SK-N-SH treated with all-trans-retinoic acid at 6 μM for 48 hours (cell line): Measurements from ENCODE around the gene FOXE1.

ENCODE experiments used
- ATAC-seq: fragments of 200-7000 bp; cut with Tn5 transposase; 3 replicates; pipeline ENCODE4 v1.9.1; 2020; ENCODE audit warnings: mild to moderate bottlenecking, moderate library complexity
- BACH2 ChIP-seq: fragments of 250-450 bp; sonication (Bioruptor Pico); IDR thresholded peaks from 2 replicates; pipeline ENCODE4 v1.9.0; 2021; ENCODE audit warnings: mild to moderate bottlenecking, borderline replicate concordance
- CSDC2 ChIP-seq: fragments of 250-450 bp; sonication (Bioruptor Pico); IDR thresholded peaks from 2 replicates; pipeline ENCODE4 v1.5.0; 2020; ENCODE audit warnings: mild to moderate bottlenecking, moderate library complexity
- GLIS3 ChIP-seq: fragments of 250-450 bp; sonication (Bioruptor Pico); IDR thresholded peaks from 2 replicates; pipeline ENCODE4 v1.5.0; 2020; ENCODE audit warnings: mild to moderate bottlenecking, moderate library complexity
- ISL1 ChIP-seq: fragments of 250-450 bp; sonication (Bioruptor Pico); IDR thresholded peaks from 2 replicates; pipeline ENCODE4 v2.1.2; 2022; ENCODE audit warnings: mild to moderate bottlenecking, moderate library complexity
- OSR1 ChIP-seq: fragments of 250-450 bp; sonication (Bioruptor Pico); IDR thresholded peaks from 2 replicates; pipeline ENCODE4 v1.8.0; 2022; ENCODE audit warnings: moderate library complexity, mild to moderate bottlenecking, inconsistent platforms
- PPARA ChIP-seq: fragments of 250-450 bp; sonication (Bioruptor Pico); IDR thresholded peaks from 2 replicates; pipeline ENCODE4 v1.5.0; 2020; ENCODE audit warnings: mild to moderate bottlenecking, borderline replicate concordance
- RARB ChIP-seq: fragments of 250-450 bp; sonication (Bioruptor Pico); IDR thresholded peaks from 2 replicates; pipeline ENCODE4 v1.8.0; 2021; ENCODE audit warnings: mild to moderate bottlenecking, moderate library complexity
- TCF4 ChIP-seq: fragments of 250-450 bp; sonication (Bioruptor Pico); IDR thresholded peaks from 2 replicates; pipeline ENCODE4 v1.8.0; 2021; ENCODE audit warnings: mild to moderate bottlenecking, moderate library complexity, borderline replicate concordance
- TOX ChIP-seq: fragments of 250-450 bp; sonication (Bioruptor Pico); IDR thresholded peaks from 2 replicates; pipeline ENCODE4 v1.8.0; 2021; ENCODE audit warnings: mild to moderate bottlenecking, moderate library complexity, borderline replicate concordance
- ZFP3 ChIP-seq: fragments of 250-450 bp; sonication (Bioruptor Pico); IDR thresholded peaks from 2 replicates; pipeline ENCODE4 v1.5.0; 2020; ENCODE audit warnings: mild to moderate bottlenecking, moderate library complexity
- ZFP30 ChIP-seq: fragments of 450-650 bp; formaldehyde crosslinking; IDR thresholded peaks from 2 replicates; pipeline ENCODE4 v1.5.0; 2022; ENCODE audit warnings: mild to moderate bottlenecking, moderate library complexity
- ZNF565 ChIP-seq: fragments of 450-650 bp; formaldehyde crosslinking; conservative IDR thresholded peaks from 2 replicates; pipeline ENCODE4 v1.5.0; 2020; ENCODE audit warnings: low read depth, mild to moderate bottlenecking, moderate library complexity
- ZNF70 ChIP-seq: fragments of 450-650 bp; formaldehyde crosslinking; IDR thresholded peaks from 2 replicates; pipeline ENCODE4 v1.5.0; 2020; ENCODE audit warnings: mild to moderate bottlenecking, moderate library complexity
- ZNF8 ChIP-seq: fragments of 450-650 bp; formaldehyde crosslinking; IDR thresholded peaks from 2 replicates; pipeline ENCODE4 v1.5.0; 2020; ENCODE audit warnings: mild to moderate bottlenecking, moderate library complexity
- TF ChIP-seq, protein P1 (sequence below): fragments of 250-450 bp; sonication (Bioruptor Pico); IDR thresholded peaks from 2 replicates; pipeline ENCODE4 v1.5.0; 2020; ENCODE audit warnings: mild to moderate bottlenecking, moderate library complexity
- TF ChIP-seq, protein P2 (sequence below): fragments of 250-450 bp; sonication (Bioruptor Pico); IDR thresholded peaks from 2 replicates; pipeline ENCODE4 v1.5.1; 2021; ENCODE audit warnings: mild to moderate bottlenecking, moderate library complexity
- TF ChIP-seq, protein P3 (sequence below): fragments of 250-450 bp; sonication (Bioruptor Pico); IDR thresholded peaks from 2 replicates; pipeline ENCODE4 v1.8.0; 2020; ENCODE audit warnings: mild to moderate bottlenecking, moderate library complexity, borderline replicate concordance
- TF ChIP-seq, protein P4 (sequence below): fragments of 250-450 bp; sonication (Bioruptor Pico); IDR thresholded peaks from 2 replicates; pipeline ENCODE4 v1.8.0; 2021; ENCODE audit warnings: low read depth, mild to moderate bottlenecking, moderate library complexity, borderline replicate concordance
- TF ChIP-seq, protein P5 (sequence below): fragments of 250-450 bp; sonication (Bioruptor Pico); IDR thresholded peaks from 2 replicates; pipeline ENCODE4 v1.5.1; 2020; ENCODE audit warnings: low read depth, mild to moderate bottlenecking, moderate library complexity

Gene FOXE1

DNA sequence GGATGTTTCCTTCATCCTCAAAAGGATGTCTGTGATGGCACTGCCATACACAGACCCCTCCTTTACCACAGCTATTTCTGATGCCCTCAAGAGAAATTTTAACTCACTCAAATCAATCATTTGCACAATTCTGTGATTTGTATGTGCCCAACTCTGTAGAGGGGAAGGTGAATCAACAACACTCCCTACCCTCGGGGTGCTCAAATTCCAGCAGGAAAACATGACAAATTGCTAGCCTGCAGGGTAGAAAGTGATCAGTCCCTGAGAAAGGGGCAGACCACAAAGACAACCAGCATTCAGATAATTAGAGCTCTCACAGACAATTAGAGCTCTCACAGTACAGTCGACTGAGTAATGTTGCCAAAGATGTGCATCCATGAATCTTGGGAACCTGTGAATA, 45.3 kb upstream of the FOXE1 start:
- ATAC-seq: no peak
- TF ChIP-seq ZNF8 (CRISPR knock-in tag) (no peak), BACH2 (CRISPR knock-in tag) (no peak), CSDC2 (CRISPR knock-in tag) (no peak), ZNF565 (no peak), ISL1 (CRISPR knock-in tag) (no peak), ZNF70 (CRISPR knock-in tag) (no peak), RARB (no peak), TCF4 (CRISPR knock-in tag) (no peak)
- TF ChIP-seq, protein P1, sequence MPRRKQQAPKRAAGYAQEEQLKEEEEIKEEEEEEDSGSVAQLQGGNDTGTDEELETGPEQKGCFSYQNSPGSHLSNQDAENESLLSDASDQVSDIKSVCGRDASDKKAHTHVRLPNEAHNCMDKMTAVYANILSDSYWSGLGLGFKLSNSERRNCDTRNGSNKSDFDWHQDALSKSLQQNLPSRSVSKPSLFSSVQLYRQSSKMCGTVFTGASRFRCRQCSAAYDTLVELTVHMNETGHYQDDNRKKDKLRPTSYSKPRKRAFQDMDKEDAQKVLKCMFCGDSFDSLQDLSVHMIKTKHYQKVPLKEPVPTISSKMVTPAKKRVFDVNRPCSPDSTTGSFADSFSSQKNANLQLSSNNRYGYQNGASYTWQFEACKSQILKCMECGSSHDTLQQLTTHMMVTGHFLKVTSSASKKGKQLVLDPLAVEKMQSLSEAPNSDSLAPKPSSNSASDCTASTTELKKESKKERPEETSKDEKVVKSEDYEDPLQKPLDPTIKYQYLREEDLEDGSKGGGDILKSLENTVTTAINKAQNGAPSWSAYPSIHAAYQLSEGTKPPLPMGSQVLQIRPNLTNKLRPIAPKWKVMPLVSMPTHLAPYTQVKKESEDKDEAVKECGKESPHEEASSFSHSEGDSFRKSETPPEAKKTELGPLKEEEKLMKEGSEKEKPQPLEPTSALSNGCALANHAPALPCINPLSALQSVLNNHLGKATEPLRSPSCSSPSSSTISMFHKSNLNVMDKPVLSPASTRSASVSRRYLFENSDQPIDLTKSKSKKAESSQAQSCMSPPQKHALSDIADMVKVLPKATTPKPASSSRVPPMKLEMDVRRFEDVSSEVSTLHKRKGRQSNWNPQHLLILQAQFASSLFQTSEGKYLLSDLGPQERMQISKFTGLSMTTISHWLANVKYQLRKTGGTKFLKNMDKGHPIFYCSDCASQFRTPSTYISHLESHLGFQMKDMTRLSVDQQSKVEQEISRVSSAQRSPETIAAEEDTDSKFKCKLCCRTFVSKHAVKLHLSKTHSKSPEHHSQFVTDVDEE (CRISPR knock-in tag): no peak
- TF ChIP-seq, protein P2, sequence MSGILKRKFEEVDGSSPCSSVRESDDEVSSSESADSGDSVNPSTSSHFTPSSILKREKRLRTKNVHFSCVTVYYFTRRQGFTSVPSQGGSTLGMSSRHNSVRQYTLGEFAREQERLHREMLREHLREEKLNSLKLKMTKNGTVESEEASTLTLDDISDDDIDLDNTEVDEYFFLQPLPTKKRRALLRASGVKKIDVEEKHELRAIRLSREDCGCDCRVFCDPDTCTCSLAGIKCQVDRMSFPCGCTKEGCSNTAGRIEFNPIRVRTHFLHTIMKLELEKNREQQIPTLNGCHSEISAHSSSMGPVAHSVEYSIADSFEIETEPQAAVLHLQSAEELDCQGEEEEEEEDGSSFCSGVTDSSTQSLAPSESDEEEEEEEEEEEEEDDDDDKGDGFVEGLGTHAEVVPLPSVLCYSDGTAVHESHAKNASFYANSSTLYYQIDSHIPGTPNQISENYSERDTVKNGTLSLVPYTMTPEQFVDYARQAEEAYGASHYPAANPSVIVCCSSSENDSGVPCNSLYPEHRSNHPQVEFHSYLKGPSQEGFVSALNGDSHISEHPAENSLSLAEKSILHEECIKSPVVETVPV (CRISPR knock-in tag): no peak
- TF ChIP-seq, protein P3, sequence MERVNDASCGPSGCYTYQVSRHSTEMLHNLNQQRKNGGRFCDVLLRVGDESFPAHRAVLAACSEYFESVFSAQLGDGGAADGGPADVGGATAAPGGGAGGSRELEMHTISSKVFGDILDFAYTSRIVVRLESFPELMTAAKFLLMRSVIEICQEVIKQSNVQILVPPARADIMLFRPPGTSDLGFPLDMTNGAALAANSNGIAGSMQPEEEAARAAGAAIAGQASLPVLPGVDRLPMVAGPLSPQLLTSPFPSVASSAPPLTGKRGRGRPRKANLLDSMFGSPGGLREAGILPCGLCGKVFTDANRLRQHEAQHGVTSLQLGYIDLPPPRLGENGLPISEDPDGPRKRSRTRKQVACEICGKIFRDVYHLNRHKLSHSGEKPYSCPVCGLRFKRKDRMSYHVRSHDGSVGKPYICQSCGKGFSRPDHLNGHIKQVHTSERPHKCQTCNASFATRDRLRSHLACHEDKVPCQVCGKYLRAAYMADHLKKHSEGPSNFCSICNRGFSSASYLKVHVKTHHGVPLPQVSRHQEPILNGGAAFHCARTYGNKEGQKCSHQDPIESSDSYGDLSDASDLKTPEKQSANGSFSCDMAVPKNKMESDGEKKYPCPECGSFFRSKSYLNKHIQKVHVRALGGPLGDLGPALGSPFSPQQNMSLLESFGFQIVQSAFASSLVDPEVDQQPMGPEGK (CRISPR knock-in tag): no peak
- TF ChIP-seq, protein P4, sequence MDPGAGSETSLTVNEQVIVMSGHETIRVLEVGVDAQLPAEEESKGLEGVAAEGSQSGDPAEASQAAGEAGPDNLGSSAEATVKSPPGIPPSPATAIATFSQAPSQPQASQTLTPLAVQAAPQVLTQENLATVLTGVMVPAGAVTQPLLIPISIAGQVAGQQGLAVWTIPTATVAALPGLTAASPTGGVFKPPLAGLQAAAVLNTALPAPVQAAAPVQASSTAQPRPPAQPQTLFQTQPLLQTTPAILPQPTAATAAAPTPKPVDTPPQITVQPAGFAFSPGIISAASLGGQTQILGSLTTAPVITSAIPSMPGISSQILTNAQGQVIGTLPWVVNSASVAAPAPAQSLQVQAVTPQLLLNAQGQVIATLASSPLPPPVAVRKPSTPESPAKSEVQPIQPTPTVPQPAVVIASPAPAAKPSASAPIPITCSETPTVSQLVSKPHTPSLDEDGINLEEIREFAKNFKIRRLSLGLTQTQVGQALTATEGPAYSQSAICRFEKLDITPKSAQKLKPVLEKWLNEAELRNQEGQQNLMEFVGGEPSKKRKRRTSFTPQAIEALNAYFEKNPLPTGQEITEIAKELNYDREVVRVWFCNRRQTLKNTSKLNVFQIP (CRISPR knock-in tag): no peak

DNA sequence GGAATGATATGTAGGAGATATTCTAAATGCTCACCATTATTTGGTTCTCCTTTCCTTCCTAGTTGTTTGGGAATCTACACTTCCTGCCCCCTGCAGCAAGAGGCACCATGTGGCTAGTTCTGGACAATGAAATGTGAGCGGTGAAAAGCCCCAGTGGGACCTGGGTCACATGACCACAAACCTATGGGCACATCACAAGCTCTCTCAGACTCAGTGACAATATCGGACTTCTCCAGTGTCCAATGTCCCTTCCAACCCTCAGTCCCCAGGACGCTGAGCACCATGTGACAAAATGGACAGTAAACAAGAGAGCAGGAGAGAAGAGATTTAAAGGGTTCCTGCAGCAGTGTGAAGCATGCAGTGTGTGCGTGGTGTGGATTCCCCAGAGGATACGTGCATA, 44.6 kb upstream of the FOXE1 start:
- TF ChIP-seq ZNF8 (CRISPR knock-in tag) (no peak), TOX (CRISPR knock-in tag) (no peak), ZFP30 (CRISPR knock-in tag) (no peak), OSR1 (CRISPR knock-in tag) (no peak), ZFP3 (CRISPR knock-in tag) (no peak), TCF4 (CRISPR knock-in tag) (no peak), BACH2 (CRISPR knock-in tag) (no peak), ISL1 (CRISPR knock-in tag) (no peak), GLIS3 (CRISPR knock-in tag) (no peak), ZNF70 (CRISPR knock-in tag) (no peak), RARB (no peak), ZNF565 (no peak), PPARA (CRISPR knock-in tag) (no peak)
- TF ChIP-seq, protein P2 (CRISPR knock-in tag): no peak
- TF ChIP-seq, protein P5, sequence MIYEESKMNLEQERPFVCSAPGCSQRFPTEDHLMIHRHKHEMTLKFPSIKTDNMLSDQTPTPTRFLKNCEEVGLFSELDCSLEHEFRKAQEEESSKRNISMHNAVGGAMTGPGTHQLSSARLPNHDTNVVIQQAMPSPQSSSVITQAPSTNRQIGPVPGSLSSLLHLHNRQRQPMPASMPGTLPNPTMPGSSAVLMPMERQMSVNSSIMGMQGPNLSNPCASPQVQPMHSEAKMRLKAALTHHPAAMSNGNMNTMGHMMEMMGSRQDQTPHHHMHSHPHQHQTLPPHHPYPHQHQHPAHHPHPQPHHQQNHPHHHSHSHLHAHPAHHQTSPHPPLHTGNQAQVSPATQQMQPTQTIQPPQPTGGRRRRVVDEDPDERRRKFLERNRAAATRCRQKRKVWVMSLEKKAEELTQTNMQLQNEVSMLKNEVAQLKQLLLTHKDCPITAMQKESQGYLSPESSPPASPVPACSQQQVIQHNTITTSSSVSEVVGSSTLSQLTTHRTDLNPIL (CRISPR knock-in tag): no peak
- TF ChIP-seq, protein P3 (CRISPR knock-in tag): no peak

More for the DNA sequence above, 44.6 kb upstream of the FOXE1 start:
- ATAC-seq: no peak
